SK-N-SH (cell line): ENCODE results near the gene IRAK2.
"Not testable (repeated sequence)": the region's sequence is repeated elsewhere in the genome, so short reads cannot be mapped to it uniquely, and the experiment has no call there.

Experiments
- EZH2phosphoT487 ChIP-seq: fragments of 200-600 bp; sonication (generic); IDR thresholded peaks from 2 replicates; pipeline ENCODE4 v1.6.1; 2017; ENCODE audit warnings: low read depth, mixed run types, mild to moderate bottlenecking, antibody characterized with exemption, moderate library complexity, borderline replicate concordance
- GABPA ChIP-seq: IDR thresholded peaks from 2 replicates; pipeline ENCODE4 v1.4.0; 2012; ENCODE audit warnings: low read depth, mild to moderate bottlenecking
- JUND ChIP-seq: IDR thresholded peaks from 2 replicates; pipeline ENCODE4 v1.4.0; 2012
- POLR2AphosphoS5 ChIP-seq: IDR thresholded peaks from 2 replicates; pipeline ENCODE4 v1.6.1; 2012; ENCODE audit warnings: low read depth, low read length
- RAD21 ChIP-seq: IDR thresholded peaks from 2 replicates; pipeline ENCODE4 v1.6.1; 2012; ENCODE audit warnings: mild to moderate bottlenecking, low read length
- RCOR1 ChIP-seq: fragments of 150-350 bp; IDR thresholded peaks from 2 replicates; pipeline ENCODE4 v1.6.1; 2017; ENCODE audit warnings: antibody characterized with exemption, low read length
- TCF12 ChIP-seq: IDR thresholded peaks from 2 replicates; pipeline ENCODE4 v1.4.0; 2012
- TF ChIP-seq, protein P1 (sequence below): fragments of 200-600 bp; sonication (generic); IDR thresholded peaks from 2 replicates; pipeline ENCODE4 v1.6.1; 2017; ENCODE audit warnings: antibody characterized with exemption, mild to moderate bottlenecking, moderate library complexity
- TF ChIP-seq, protein P2 (sequence below): fragments of 150-350 bp; IDR thresholded peaks from 2 replicates; pipeline ENCODE4 v1.6.1; 2016; ENCODE audit warnings: mild to moderate bottlenecking, low read depth, low read length

DNA sequence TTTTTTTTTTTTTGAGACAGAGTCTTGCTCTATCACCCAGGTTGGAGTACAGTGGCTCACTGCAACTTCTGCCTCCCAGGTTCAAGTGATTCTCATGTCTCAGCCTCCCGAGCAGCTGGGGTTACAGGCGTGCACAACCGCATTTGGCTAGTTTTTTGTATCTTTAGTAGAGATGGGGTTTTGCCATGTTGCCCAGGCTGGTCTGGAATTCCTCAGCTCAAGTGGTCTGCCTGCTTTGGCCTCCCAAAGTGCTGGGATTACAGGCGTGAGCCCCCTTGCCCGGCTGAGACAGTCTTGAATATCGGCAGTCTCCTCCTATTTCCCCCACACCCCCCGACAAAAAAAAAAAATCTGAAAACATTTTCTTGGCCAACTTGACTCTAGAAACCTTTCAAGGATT, 102.2 kb downstream of the IRAK2 start:
- TF ChIP-seq, protein P1, sequence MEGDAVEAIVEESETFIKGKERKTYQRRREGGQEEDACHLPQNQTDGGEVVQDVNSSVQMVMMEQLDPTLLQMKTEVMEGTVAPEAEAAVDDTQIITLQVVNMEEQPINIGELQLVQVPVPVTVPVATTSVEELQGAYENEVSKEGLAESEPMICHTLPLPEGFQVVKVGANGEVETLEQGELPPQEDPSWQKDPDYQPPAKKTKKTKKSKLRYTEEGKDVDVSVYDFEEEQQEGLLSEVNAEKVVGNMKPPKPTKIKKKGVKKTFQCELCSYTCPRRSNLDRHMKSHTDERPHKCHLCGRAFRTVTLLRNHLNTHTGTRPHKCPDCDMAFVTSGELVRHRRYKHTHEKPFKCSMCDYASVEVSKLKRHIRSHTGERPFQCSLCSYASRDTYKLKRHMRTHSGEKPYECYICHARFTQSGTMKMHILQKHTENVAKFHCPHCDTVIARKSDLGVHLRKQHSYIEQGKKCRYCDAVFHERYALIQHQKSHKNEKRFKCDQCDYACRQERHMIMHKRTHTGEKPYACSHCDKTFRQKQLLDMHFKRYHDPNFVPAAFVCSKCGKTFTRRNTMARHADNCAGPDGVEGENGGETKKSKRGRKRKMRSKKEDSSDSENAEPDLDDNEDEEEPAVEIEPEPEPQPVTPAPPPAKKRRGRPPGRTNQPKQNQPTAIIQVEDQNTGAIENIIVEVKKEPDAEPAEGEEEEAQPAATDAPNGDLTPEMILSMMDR: not testable (repeated sequence)
- TF ChIP-seq TCF12, JUND, RCOR1, GABPA, RAD21, POLR2AphosphoS5, EZH2phosphoT487: not testable (repeated sequence)
- TF ChIP-seq, protein P2, sequence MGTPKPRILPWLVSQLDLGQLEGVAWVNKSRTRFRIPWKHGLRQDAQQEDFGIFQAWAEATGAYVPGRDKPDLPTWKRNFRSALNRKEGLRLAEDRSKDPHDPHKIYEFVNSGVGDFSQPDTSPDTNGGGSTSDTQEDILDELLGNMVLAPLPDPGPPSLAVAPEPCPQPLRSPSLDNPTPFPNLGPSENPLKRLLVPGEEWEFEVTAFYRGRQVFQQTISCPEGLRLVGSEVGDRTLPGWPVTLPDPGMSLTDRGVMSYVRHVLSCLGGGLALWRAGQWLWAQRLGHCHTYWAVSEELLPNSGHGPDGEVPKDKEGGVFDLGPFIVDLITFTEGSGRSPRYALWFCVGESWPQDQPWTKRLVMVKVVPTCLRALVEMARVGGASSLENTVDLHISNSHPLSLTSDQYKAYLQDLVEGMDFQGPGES: not testable (repeated sequence)
